ENCODE data around the gene EEF1AKMT4.

The EEF1AKMT4 gene

DNA sequence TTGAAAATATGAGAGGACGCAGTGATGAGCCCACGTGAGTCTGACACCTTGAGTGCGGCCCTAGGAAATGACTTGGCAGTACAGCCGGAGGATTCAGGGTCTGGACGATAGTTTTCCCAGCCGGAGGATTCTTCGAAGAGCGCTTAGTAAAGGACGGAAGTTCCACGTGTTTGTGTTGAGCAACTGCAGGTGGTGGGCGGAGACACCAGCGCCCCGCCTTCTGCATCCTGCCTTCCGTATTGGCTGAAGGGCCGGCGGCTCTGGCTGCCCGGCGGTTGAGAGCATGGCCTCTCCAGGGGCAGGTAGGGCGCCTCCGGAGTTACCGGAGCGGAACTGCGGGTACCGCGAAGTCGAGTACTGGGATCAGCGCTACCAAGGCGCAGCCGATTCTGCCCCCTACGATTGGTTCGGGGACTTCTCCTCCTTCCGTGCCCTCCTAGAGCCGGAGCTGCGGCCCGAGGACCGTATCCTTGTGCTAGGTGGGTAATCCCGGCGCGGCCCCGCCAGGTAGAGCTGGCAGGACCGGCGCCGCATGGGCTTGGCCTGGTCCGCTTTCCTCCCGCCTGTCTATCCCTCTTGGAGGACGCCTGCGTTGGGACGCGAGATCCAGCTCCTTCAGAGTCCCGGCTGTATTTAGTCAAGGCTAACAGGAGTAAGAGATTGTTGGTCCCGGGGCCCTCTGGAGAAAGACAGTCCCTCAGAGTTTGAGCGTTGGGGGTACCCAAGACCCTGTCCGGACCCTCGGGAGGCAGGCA, at the start of gene EEF1AKMT4:
Gene EEF1AKMT4, plus strand, starts transcription at position 261 of the 755 bp plus-strand sequence. Its CDS starts 23 bp downstream, at position 284.
- peak; percentile 99 for DNase-seq

DNA sequence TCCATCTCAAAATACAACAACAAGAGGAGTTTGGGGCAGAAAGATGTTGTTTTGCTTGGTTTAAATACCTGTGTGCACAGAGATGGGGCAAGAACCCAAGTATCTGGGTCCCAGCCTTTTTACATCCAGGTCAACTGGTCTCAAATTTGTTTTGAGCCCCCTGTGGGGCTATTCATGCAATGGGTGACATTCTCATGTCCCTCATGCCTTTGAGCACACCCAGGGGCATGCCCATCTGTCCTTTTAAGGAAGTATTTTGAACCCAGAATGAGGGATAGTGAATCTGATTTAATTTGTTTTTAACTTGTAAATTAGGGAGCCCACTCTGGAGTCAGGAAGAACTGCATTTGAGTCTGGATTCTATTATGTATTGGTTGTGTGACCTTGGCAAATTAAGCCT, 48.6 kb upstream of the EEF1AKMT4 start:
- no peak for DNase-seq

DNA sequence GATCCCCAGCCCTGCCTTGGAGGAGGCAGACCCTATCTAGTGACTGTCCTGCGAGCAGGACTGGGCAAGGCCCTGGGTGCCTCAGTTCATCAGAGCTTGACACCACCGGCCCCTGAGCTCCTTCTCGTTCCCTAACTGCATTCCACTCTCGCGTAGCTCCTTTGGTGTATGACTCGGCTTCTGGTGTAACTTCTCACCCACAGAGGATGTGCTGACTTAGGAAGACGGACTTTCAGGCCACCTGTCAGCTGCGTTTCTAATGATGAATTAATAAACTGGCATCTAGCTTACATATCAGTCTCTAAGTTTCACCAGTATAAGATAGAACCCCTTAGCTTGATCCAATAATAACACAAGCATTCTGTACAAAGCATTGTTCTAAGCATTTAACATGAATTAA, 45.9 kb upstream of the EEF1AKMT4 start:
- no peak for DNase-seq

DNA sequence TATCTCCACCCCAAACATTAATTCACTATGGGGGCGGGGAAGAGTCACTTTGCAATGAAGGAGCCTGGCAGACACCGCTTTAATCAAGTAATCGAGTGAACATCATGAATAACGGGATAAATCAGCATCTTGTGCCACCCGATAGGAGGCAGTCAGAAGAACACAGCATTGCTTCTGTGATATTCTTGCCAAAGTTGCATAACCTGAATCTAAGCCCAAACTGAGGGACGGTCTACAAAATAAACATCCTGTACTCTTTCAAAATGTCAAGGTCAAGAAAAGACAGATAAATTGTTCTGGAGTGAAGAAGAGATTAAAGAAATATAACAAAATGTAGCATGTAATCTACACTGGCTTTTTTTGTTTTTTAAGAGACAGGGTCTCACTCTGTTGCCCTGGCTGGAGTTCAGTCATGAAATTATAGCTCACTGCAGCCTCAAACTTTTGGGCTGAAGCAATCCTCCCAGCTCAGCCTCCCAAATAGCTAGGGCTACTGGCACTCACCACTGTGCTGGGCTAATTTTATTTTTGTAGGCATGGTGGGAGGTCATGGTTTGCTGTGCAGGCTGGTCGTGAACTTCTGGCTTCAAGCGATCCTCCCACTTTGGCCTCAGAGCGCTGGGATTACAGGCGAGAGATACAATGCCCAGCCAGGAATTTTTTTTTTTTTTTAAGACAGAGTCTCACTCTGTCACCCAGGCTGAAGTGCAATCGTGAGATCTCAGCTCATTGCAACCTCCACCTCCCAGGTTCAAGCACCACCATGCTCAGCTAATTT, 40.1 kb upstream of the EEF1AKMT4 start:
- no peak for DNase-seq

DNA sequence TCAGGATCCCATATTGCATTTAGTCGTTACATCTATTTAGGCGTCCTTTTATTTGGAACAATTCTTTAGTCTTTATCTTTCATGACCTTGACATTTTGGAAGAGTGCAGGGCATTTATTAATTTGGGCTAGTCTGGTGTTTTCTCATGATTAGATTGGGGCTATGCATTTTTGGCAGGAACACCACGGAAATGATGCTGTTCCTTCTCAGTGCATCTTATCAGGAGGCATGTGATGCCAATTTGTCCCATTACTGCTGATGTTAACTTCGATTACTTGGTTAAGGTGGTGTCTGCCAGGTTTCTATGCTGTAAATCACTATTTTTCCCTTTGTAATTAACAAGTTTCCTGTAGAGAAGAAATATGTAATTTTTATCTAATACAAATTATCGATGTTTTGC, 38.2 kb upstream of the EEF1AKMT4 start:
- DNase-seq, result no peak

DNA sequence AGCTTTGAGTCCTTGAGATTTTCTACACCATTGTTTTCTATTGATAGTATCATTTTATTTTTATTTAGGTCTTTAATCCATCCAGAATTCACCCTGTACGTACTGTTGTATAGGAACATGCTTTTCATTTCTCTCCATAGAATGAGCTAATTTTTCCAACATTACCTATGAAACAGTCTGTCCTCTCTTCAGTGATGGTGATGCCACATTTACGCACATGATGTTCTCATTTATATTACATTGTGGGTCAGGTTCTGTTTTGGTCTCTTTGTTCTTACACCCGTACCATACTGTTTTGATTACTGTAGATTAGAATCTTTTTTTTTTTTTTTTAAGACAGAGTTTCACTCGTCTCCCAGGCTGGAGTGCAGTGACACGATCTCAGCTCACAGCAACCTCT, 37.8 kb upstream of the EEF1AKMT4 start:
- no peak for DNase-seq

DNA sequence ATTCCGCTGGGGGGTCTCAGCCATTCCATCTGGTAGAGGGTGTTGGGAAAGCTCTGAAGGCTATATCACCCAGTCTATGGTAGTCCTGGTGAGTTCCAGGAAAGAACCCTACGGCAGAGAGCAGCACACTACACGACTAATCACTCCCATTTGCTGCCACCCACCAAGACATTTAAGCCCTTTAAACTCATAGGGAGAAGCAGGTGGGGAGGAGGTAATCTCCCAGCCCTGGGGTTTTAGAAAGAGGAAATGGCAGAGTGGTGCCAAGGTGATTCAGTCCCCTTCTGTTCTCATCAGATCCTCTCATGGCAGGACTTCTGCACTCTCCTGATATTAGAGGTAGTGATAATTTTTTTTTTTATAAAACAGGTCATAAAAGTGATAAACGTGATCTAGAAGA, 30.7 kb upstream of the EEF1AKMT4 start:
- DNase-seq, result no peak

DNA sequence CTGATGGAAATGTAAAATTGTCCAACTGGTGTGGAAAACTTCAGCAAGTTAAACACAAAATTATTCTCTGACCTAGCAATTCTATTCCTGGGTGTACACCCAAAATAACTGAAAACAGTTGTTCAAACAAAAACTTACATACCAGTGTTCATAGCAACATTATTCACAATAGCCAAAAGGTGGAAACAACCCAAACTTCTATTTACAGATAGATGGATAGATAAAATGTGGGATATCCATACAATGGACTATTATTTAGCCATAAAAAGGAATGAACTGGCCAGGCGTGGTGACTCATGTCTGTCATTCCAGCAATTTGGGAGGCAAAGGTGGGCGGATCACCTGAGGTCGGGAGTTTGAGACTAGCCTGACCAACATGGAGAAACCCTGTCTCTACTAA, 27.0 kb upstream of the EEF1AKMT4 start:
- no peak for DNase-seq

DNA sequence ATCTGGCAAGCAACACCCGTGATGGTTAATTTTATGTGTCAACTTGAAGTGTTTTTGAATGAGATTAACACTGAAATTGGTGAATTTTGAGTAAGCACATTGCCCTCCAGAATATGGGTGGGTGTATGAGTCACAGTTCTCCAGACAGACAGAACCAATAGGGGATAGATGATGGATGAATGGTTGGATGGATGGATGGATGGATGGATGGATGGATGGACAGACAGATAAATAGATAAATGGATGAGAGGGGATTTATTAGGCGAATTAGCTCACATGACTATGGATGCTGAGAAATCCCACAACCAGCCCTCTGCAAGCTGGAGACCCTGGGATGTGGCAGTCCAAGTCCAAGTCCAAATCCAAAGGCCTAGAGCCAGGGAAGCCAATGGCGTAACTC, 25.5 kb upstream of the EEF1AKMT4 start:
- DNase-seq, result no peak

- DNase-seq, result peak; percentile 22
Measured at GRCh38 chr3:184227481-184227935, 22.0 kb upstream of the EEF1AKMT4 start.

DNA sequence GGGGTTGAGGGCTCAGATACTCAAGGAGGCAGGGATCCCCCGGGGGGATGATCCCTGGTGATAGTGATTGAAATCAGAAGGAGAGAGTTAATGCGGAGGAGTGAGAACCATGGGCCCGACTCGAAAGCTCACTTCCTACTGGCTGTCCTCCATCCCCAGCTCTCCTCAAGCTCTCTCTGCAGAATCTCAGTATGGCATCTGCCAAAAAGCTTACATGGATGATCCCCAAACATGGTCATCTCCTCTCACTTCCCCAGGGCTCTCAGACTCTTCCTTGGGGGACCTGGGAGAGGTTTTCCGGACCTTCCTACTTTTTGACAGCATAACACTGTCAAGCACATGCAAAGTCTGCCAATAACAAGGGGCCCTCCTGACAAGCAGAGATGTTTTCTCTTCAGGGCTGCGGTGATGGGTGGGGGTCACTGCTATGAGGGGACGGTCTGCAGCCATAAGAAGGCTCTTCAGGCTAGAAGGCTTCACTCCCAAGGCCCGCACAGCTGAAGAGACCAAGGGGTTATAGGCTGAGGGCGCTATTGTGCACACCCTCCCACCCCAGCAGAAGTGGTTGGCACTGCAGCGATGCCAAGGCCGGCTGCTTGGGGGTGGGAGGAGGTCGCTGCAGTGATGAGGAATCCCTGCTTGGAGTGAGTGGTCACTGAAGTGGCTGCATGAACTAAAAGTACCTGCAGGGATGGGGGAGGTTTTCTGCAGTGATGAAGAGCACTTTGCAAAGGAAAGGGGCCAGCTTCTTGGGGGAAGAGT, 20.9 kb upstream of the EEF1AKMT4 start:
- no peak for DNase-seq

DNA sequence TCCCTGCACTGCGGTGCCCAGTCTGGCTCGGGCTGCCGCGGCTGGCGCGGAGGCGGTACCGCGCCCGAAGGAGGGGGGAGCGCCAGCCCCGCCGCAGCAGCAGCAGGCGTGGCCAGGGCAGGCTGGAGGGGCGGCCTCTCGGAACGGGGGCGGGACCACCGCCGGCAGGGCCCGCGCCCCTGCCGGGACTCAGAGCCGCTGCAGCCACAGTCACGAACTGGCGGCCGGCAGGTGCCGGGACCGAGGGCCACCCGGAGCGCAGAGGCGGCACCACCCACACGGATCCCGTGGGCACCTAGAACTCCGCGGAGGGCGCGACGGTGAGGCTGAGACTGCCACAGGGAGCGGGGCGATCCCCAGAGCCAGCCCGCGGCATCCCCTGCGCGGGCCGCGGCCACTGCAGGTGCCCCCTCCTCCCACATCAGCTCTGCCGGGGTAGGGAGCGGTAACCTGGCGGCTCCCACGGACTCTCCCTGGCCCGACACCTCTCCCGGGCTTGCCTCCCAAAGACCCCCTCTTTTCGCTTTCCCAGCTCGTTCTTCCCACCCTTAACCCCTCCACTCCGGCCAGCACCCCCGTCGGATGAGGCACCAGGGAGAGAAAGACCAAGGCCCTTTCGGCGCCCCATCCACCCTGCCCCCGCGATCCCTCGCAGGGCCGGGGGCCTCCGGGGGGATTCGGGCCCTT, 19.9 kb upstream of the EEF1AKMT4 start, which contains the start of gene VWA5B2:
Gene VWA5B2, plus strand, starts transcription at position 192 of the 687 bp plus-strand sequence. CDS start 944 bp downstream, outside the sequence.
- DNase-seq, result peak; percentile 26

- no peak for DNase-seq
Measured at GRCh38 chr3:184230081-184230602, 19.3 kb upstream of the EEF1AKMT4 start.

- DNase-seq, result no peak
Measured at GRCh38 chr3:184230603-184231528, 18.6 kb upstream of the EEF1AKMT4 start.

DNA sequence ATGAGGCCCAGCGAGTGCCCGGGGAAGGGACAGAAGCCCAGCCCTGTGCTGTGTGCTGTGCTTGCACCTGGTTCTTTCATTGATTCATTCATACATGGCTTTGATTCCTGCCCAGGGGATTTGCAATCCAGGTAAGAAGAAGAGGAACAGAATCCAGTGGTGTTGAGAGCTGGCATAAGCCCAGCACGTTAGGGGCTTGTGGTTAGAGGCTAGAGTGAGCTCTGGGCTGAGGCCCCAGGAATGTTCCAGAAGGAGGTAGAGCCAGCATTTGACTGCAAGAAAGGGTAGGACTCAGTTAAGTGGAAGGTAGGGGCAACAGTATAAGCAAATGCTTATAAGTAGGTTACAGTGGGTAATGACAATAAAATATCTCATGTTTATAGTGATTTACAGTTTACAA, 17.8 kb upstream of the EEF1AKMT4 start:
- no peak for DNase-seq

DNA sequence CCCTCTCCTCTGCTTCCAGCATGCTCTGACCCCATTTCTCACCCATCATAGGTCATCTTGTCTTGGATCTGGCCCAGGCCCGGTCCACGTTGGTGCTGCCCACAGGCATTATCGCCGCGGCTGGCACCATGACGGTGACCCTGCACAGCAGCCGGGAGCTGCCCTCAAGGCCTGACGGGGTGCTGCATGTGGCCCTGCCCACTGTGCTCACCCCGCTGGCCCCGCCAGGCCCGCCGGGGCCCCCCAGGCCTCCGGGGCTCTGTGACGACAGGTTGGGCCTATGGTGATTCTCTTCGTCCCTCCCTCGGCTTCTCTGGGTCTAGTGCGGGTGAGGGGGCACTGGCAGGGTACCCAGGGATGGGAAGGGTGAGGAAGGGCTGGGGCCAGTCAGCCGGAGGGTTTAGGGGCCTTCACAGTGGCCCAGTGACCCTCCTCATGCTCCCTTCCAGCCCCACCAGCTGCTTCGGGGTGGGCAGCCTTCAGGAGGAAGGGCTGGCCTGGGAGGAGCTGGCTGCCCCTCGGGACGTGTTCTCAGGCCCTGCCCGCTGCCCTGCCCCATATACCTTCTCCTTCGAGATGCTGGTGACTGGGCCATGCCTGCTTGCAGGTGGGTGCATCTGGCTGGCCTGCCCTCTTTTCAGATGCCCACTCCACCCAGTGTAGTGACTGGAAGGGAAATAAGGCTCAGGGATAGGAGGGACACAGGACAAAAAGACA, 16.2 kb upstream of the EEF1AKMT4 start:
- DNase-seq, result no peak

GRCh38 chr3:184234224-184234623, 15.2 kb upstream of the EEF1AKMT4 start:
- no peak for DNase-seq

- DNase-seq, result no peak
Measured at GRCh38 chr3:184234671-184235380, 14.6 kb upstream of the EEF1AKMT4 start.

DNA sequence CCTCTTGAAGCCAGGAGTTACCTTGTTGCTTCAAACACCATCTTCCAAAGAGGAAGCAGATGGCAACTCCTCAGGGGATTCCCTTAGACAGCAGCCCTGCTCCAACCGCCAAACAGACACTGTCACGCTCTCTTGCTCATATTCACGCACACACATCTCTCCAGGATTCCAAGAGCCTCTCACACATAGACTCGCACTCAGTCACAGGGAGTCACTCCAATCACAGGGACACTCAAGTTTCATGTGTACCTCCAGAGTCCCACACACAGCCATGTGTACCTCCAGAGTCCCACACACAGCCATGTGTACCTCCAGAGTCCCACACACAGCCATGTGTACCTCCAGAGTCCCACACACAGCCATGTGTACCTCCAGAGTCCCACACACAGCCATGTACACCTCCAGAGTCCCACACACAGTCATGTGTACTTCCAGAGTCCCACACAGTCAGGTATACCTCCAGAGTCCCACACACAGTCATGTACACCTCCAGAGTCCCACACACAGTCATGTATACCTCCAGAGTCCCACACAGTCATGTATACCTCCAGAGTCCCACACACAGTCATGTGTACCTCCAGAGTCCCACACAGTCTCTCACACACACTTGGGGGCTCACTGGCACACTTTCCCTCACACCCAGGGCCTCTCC, 14.0 kb upstream of the EEF1AKMT4 start:
- DNase-seq, result no peak
